Measurements from ENCODE around the gene MICAL2.

DNA sequence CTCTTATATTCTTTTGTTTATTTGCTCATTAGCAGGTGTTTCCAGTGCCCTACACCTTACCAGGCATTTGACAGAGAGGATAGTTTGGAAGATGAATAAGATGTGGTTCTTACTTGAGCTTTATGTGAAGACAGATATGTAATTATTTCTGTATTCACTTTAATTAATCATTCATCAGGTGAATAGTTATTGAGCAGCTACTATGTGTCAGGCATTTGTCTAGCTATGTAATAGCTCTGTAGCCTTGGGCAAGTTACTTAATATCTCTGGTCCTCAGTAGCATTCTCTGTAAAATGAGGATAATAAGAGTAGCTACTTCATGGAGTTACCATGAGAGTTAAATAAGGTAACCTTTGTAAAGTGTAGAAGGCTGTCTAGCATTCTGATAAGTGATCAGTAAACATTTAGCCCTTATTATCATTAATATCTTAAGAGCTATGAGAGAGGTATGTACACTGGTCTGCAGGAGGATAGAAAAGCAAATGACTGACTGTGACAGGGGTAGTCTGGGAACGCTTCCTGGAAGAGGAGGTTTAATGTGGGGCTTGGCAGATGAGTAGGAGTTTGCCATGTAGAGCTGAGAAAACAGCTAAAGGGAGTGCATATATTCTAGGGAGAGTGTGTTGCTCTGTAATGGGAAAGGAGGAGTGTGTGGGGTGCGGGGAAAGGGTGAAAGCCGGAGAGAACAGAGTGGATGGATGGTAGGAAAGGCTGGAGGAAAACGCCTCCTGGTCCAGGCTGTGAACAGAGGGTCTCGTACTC is 56.1 kb downstream of the MICAL2 start:
- TF ChIP-seq, protein P1, sequence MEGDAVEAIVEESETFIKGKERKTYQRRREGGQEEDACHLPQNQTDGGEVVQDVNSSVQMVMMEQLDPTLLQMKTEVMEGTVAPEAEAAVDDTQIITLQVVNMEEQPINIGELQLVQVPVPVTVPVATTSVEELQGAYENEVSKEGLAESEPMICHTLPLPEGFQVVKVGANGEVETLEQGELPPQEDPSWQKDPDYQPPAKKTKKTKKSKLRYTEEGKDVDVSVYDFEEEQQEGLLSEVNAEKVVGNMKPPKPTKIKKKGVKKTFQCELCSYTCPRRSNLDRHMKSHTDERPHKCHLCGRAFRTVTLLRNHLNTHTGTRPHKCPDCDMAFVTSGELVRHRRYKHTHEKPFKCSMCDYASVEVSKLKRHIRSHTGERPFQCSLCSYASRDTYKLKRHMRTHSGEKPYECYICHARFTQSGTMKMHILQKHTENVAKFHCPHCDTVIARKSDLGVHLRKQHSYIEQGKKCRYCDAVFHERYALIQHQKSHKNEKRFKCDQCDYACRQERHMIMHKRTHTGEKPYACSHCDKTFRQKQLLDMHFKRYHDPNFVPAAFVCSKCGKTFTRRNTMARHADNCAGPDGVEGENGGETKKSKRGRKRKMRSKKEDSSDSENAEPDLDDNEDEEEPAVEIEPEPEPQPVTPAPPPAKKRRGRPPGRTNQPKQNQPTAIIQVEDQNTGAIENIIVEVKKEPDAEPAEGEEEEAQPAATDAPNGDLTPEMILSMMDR (IDR thresholded peaks at IDR 0.05): no peak
- TF ChIP-seq EZH2 (IDR thresholded peaks at IDR 0.05; ENCODE audit: borderline replicate concordance, insufficient read depth, low read depth, low read length, poor library complexity, severe bottlenecking): no peak

Data from B cell (primary cell).